Adrenal gland (tissue), 5 donors: ENCODE results near the gene FIS1.

Experiments used
- POLR2A ChIP-seq, 2 donors: fragments of 450-650 bp; IDR thresholded peaks; one replicate each; pipeline ENCODE4 v1.6.1; 2017; ENCODE audit warnings: antibody characterized with exemption in 2 of 2, mild to moderate bottlenecking in 2 of 2, moderate library complexity in 1 of 2
- TF ChIP-seq, protein P1 (sequence below), 6 experiments: fragments of 450-650 bp in 4 of 6; fragments of 200-600 bp in 2 of 6; sonication (generic) in 1 of 6; IDR thresholded peaks; 1 replicate in 5 of 6; 2 replicates in 1 of 6; pipeline versions ENCODE4 v1.5.1 to v1.8.0; 2016 to 2021; ENCODE audit warnings: antibody characterized with exemption in 6 of 6, mild to moderate bottlenecking in 2 of 6, moderate library complexity in 1 of 6
- donor health status: DM: no; HTN: no; CAD: no.

DNA sequence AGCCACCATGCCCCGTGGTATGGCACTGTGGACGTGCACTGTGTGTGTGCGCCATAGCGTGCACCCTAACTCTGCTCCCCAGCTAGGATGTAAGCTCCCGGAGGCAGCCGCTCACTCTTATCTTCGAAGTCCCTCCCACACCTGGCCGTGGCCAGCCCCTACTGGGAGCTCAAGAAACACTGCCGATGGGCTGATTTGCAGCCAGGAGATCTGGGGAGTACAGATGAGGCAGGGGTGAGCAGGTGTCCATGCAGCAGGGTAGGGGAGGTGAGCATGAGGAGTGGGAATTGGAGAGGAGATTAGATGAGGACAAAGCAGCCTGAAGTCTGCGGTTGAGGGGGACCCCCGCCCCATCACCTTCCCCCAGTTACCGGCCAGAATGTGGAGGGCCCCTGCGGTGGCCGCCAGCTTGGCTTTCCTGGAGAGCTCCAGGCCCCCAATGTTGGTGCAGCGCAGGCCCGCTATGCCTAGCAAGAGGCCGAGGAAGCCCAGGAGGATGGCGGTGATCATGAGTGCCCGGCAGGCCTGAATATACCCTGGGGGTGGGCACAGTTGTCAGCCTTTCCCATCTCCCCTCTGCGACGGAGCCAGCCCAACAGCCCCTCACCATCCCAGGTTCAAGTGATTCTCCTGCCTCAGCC is 10.9 kb downstream of the FIS1 start:
- TF ChIP-seq, protein P1, sequence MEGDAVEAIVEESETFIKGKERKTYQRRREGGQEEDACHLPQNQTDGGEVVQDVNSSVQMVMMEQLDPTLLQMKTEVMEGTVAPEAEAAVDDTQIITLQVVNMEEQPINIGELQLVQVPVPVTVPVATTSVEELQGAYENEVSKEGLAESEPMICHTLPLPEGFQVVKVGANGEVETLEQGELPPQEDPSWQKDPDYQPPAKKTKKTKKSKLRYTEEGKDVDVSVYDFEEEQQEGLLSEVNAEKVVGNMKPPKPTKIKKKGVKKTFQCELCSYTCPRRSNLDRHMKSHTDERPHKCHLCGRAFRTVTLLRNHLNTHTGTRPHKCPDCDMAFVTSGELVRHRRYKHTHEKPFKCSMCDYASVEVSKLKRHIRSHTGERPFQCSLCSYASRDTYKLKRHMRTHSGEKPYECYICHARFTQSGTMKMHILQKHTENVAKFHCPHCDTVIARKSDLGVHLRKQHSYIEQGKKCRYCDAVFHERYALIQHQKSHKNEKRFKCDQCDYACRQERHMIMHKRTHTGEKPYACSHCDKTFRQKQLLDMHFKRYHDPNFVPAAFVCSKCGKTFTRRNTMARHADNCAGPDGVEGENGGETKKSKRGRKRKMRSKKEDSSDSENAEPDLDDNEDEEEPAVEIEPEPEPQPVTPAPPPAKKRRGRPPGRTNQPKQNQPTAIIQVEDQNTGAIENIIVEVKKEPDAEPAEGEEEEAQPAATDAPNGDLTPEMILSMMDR (IDR thresholded peaks at IDR 0.05) = no peak
- no peak for TF ChIP-seq POLR2A (IDR thresholded peaks at IDR 0.05)
